ENCODE data around the gene MMS22L. TPM values are rescaled to one million over a fixed set of nuclear protein-coding genes. Genes with fewer than 3 reads are reported as not detected.

Gene MMS22L
- total RNA-seq, 2 experiments from 2014 or later = 41.3 to 50.9 TPM

DNA sequence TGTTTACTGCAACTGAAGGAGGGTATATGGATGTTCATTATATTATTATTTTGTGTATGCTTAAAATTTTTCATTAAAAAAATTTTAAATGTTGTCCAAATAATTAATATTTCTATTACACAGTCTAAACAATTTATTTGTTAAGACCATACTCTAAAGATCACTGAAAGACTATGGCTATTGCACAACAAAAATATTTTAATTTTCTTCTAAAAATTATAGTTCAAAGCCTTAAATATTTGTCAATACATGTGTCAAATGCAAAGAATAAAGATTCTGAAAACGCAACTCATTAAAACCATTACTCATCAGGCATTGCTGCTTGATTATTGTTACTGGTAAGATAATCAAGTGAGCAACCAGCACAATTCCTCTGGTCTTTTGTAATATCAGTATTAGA lies 2.2 kb downstream of the MMS22L start:
- no peaks in the 10 kb centered on the region for H3K9me3 Mint-ChIP-seq
- peak overlapping the region; percentile 88 for H3K4me3 Mint-ChIP-seq
- H3K36me3 Mint-ChIP-seq = peaks cover 31% of the 10 kb centered on the region
- H3K4me1 Mint-ChIP-seq = peaks cover 27% of the 10 kb centered on the region
- H3K27ac Mint-ChIP-seq = no peak overlapping the region
- no peak for DNase-seq
- no peaks in the 10 kb centered on the region for H3K27me3 Mint-ChIP-seq

DNA sequence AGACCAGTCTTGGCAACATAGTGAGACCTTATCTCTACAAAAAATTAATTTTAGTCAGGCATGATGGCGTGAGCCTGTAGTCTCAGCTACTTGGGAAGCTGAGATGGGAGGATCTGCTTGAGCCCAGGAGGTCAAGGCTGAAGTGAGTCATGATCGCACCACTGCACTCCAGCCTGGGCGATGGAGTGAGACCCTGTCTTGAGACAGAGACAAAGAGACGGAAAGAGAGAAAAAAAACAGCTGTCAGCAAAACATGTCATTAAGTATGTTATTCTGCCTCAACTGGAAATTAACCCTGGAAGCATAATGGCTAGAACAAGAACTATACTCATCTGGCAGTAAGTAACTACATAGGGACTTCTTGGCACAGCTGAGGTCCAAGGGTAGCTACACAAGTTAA lies 7.2 kb downstream of the MMS22L start:
- no peaks in the 10 kb centered on the region for H3K27me3 Mint-ChIP-seq
- no peaks in the 10 kb centered on the region for H3K9me3 Mint-ChIP-seq
- no peak overlapping the region for H3K4me3 Mint-ChIP-seq
- DNase-seq = no peak
- peaks cover 14% of the 10 kb centered on the region for H3K4me1 Mint-ChIP-seq
- peaks cover 45% of the 10 kb centered on the region for H3K36me3 Mint-ChIP-seq
- H3K27ac Mint-ChIP-seq = no peak overlapping the region

DNA sequence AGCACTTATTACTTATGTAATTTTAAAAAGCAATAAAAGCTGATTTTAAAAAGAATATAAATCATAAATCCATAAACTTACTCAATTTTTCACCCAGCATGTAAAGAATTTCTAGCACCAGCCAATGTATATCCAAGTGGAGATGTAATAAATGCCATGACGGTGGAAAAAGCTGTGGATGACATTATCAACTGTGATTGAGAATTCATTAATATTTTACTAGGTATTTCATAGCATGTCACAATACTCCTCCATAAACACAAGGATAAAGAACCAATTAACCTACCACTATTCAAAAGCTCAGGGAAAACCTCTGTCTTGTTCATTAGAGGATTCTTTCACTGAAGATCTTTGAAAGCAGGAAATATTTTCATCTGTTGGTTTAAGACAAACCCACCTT lies 13.2 kb downstream of the MMS22L start:
- Mint-ChIP-seq H3K27ac (no peak overlapping the region), H3K9me3 (peaks cover 6% of the 10 kb centered on the region), H3K4me1 (peaks cover 8% of the 10 kb centered on the region), H3K4me3 (no peak overlapping the region), H3K36me3 (peaks cover 45% of the 10 kb centered on the region), H3K27me3 (no peaks in the 10 kb centered on the region)
- DNase-seq = no peak

DNA sequence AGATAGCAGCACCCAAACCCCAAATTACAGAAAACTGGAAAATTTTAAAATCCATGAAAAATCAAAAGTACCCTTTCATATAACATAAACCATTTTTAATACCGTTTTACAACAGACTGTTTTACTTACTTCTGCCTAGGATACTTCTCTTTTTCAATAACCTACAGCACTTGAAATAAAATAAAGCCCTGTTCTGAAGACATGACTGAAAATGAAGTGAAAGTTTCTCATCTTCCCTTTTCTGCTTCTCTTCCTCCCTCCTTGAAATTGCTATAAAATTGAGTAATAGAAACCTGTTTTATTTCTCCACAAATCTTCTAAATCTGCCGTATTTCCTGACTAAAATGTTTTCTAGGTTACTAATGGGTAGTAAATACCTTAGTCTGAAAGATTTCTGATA lies 20.3 kb downstream of the MMS22L start:
- no peaks in the 10 kb centered on the region for H3K27me3 Mint-ChIP-seq
- H3K9me3 Mint-ChIP-seq = peaks cover 10% of the 10 kb centered on the region
- no peak overlapping the region for H3K27ac Mint-ChIP-seq
- no peak for DNase-seq
- peaks cover 62% of the 10 kb centered on the region for H3K36me3 Mint-ChIP-seq
- H3K4me3 Mint-ChIP-seq = no peak overlapping the region
- no peaks in the 10 kb centered on the region for H3K4me1 Mint-ChIP-seq

DNA sequence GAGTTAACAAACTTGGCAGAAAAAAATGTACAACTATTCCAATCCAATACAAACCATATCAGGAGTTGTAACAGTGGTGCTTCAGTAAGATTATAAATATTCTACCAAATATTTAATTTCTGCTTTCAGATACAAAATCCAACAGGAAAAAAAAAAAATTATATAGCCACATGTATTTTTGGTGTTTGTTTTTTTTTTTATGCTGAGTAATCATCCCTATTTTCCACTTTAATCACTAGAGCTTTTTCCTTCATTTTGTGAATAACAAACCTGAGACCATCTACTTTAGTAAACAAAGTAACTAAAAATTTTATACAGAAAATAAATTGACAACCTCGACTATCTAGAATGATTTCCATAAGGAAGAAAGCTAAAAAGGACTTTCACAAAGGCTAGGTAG lies 36.2 kb downstream of the MMS22L start:
- peaks cover 6% of the 10 kb centered on the region for H3K9me3 Mint-ChIP-seq
- H3K27ac Mint-ChIP-seq = no peak overlapping the region
- no peak overlapping the region for H3K4me3 Mint-ChIP-seq

DNA sequence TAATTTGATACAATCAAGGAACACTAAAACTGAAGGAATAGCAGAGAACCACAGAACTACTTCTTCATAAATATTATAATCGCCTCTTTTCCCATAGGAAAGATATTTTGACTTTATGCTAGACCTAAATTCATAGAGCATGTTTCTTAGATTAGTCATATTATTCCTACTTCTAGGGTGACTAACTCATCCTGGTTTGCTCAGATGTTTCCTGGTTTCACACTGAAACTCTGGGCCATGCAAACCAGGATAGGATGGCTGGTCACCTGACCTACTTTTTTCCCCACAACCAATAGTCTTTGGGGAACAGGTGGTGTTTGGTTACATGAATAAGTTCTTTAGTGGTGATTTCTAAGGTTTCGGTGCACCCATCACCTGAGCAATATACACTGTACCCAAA lies 42.8 kb downstream of the MMS22L start:
- H3K36me3 Mint-ChIP-seq = peaks cover 69% of the 10 kb centered on the region
- H3K27me3 Mint-ChIP-seq = no peaks in the 10 kb centered on the region
- no peak overlapping the region for H3K27ac Mint-ChIP-seq
- peaks cover 4% of the 10 kb centered on the region for H3K4me1 Mint-ChIP-seq
- DNase-seq = no peak
- no peak overlapping the region for H3K4me3 Mint-ChIP-seq
- peaks cover 8% of the 10 kb centered on the region for H3K9me3 Mint-ChIP-seq

More for the DNA sequence above, 36.2 kb downstream of the MMS22L start:
- Mint-ChIP-seq H3K36me3 (peaks cover 41% of the 10 kb centered on the region), H3K4me1 (no peaks in the 10 kb centered on the region), H3K27me3 (no peaks in the 10 kb centered on the region)
- no peak for DNase-seq

DNA sequence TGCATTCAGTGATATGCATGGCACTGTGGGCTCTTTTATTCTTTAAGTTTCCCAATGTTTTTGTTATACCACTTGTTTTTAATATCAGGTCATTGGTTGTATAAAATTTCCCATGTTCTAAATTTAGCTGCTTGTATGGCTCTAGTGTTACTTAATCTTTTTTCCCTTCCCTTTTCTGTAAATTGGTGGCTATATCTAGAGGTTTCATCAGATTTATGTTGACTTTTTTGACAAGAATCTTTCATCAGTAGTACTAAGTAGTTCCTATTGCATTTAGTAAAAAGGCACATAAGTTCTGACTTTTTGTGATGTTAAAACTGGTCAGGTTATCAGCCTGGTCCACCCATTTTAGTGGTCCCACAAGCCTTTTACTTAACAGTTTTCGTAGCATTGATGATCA lies 51.1 kb downstream of the MMS22L start:
- Mint-ChIP-seq H3K27me3 (no peaks in the 10 kb centered on the region), H3K36me3 (peaks cover 60% of the 10 kb centered on the region), H3K9me3 (no peaks in the 10 kb centered on the region), H3K4me1 (no peaks in the 10 kb centered on the region), H3K27ac (no peak overlapping the region), H3K4me3 (no peak overlapping the region)
- DNase-seq = no peak

DNA sequence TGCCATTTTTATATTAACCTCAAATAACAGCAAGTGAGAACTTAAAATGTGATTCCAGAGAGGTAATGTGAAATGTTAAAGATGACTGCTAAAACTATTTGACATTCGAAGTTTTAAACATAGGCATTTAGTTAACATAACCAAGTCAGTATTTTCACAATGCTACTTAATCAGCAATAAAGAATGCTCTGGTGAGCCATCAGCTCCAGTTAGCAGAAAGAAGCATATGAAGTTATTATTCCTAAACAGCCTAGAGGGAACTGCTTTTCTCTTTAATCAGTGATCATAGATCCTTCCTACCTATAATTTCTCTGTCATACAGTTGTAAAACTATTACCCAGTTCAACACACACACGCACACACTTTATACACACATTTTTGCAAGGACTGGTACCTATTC lies 60.1 kb downstream of the MMS22L start:
- Mint-ChIP-seq H3K4me3 (no peak overlapping the region), H3K36me3 (peaks cover 15% of the 10 kb centered on the region), H3K27me3 (no peaks in the 10 kb centered on the region), H3K9me3 (no peaks in the 10 kb centered on the region), H3K4me1 (no peaks in the 10 kb centered on the region), H3K27ac (no peak overlapping the region)
- no peak for DNase-seq

DNA sequence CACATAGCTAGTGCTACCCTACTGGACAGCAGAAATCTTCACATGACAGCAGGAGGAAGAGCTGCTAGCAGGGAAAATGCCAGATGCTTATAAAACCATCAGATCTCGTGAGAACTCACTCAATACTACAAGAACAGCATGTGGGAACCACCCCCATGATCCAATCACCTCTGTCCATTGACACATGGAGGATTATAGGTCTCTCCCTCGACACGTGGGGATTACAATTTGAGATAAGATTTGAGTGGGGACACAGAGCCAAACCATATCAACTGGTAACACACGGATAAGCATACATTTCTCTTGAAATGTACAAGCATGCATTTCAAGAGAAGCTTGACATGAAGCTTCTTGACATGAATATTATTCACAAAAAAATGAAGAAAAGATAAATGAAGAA lies 64.1 kb downstream of the MMS22L start:
- no peak overlapping the region for H3K27ac Mint-ChIP-seq
- H3K27me3 Mint-ChIP-seq = no peaks in the 10 kb centered on the region
- H3K4me1 Mint-ChIP-seq = peaks cover 4% of the 10 kb centered on the region

DNA sequence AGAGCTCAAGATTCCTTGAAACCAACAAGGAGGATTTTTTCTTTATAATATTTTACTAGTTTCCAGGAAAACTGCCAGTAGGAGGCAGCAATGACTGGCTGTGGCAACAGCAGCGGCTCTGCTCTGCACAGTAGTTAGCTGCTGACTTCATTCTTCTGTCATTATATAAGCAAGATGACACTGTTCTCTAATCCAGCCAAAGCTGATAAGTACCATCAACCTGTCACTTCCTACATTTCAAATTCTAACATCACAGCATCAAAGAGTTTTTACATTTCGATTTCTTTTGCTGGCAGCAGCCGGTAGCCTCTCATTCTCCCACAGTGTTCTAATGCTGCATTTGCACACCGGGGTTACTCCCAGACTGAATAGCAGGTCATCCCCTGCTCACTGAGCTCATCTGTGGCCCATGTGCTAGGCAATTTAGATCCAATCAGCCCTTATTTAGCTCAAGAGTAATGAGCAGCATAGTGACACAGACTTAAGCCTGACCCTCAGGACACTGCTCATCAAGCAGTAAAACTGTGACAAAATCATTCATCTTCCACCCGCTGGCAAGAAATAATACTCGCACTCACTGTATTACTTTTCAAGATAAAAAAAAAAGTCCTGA lies 67.8 kb downstream of the MMS22L start:
- no peak for DNase-seq
- peaks cover 6% of the 10 kb centered on the region for H3K4me1 Mint-ChIP-seq
- no peak overlapping the region for H3K4me3 Mint-ChIP-seq
- H3K27ac Mint-ChIP-seq = no peak overlapping the region
- H3K27me3 Mint-ChIP-seq = no peaks in the 10 kb centered on the region
- H3K36me3 Mint-ChIP-seq = peaks cover 18% of the 10 kb centered on the region
- H3K9me3 Mint-ChIP-seq = no peaks in the 10 kb centered on the region

More for the DNA sequence above, 64.1 kb downstream of the MMS22L start:
- Mint-ChIP-seq H3K36me3 (peaks cover 10% of the 10 kb centered on the region), H3K4me3 (no peak overlapping the region), H3K9me3 (no peaks in the 10 kb centered on the region)
- DNase-seq = no peak

DNA sequence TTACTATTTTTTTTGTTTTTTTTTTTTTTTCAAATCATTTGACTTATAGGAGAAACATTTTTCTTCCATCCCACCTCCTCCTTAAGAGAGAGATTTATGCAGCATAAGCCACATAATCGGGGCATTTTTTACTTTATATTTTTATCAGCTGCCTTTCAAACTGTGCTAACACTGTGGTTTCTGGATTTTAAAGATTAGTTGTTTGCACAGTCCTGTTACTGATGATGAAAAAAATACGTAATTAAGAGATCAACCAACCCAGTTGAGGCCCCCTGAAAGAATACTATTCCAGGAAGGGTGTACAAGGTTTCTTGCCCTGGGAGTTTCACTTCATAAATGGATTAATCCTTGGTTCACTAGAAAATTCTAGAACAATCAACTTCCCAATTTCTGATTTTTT lies 68.3 kb downstream of the MMS22L start:
- peaks cover 6% of the 10 kb centered on the region for H3K4me1 Mint-ChIP-seq
- peaks cover 17% of the 10 kb centered on the region for H3K36me3 Mint-ChIP-seq
- H3K4me3 Mint-ChIP-seq = no peak overlapping the region
- no peaks in the 10 kb centered on the region for H3K9me3 Mint-ChIP-seq
- no peaks in the 10 kb centered on the region for H3K27me3 Mint-ChIP-seq
- DNase-seq = no peak
- H3K27ac Mint-ChIP-seq = no peak overlapping the region

DNA sequence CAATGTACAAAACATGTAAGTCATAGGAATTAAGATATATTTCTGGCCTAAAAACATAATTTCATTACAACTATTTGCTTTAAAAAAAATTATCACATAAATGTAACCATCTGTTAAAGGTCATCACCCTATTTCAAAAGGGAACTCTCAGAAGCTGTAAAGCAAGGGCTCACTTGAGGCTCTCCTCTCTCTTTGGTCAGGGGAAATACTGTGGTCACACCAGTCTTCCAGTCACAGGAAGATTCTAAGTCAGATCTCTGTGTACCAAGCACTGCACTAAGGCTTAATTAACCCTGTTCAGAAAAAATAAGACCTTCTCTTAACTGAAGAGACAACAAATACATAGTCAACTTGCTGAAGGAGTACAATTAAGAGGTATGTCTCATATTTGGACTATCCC lies 75.6 kb downstream of the MMS22L start:
- H3K4me3 Mint-ChIP-seq = no peak overlapping the region
- H3K27me3 Mint-ChIP-seq = no peaks in the 10 kb centered on the region
- peaks cover 12% of the 10 kb centered on the region for H3K36me3 Mint-ChIP-seq
- H3K4me1 Mint-ChIP-seq = peaks cover 9% of the 10 kb centered on the region
- no peaks in the 10 kb centered on the region for H3K9me3 Mint-ChIP-seq
- no peak for DNase-seq
- H3K27ac Mint-ChIP-seq = no peak overlapping the region

DNA sequence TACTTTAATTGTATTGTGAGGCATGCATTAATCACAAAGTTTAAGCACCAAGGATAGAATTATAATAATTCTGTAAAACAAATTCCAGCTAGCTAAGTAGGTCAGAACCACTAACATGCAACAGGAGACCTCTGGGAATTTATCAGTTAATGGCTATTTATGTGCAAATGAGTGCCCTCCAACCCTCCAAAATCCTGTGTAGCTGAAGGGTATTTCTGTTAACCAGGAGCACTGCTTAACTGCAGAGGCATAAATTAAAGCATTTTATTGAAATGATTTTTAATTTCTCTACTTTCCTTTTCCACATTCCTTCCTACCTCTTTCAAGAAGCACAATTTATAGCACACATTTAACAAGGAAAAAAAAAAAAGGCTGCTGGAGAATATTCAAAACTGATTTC lies 77.0 kb downstream of the MMS22L start:
- Mint-ChIP-seq H3K27ac (no peak overlapping the region), H3K4me3 (no peak overlapping the region), H3K4me1 (peaks cover 9% of the 10 kb centered on the region), H3K36me3 (peaks cover 10% of the 10 kb centered on the region), H3K27me3 (no peaks in the 10 kb centered on the region), H3K9me3 (no peaks in the 10 kb centered on the region)
- DNase-seq = no peak

DNA sequence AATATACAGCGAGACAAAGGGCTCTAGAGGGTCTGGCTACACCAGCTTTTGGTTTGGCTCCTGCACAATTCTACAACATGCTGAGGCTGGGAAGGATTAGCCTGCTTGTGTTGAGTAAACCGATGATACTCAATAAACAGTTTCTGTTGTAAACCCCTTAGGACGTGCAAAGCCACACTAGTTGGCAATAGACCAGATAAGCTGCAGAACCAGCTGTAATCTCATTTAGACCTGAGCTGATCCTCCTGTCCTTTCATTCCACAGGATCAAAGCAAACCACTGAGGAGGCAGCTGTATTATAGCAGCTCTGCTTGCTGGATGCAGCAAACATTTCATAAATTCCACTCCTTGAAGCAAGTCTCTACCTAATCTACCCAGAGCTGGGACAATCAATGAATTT lies 79.7 kb downstream of the MMS22L start:
- H3K27me3 Mint-ChIP-seq = no peaks in the 10 kb centered on the region
- H3K4me3 Mint-ChIP-seq = no peak overlapping the region
- H3K9me3 Mint-ChIP-seq = no peaks in the 10 kb centered on the region
- H3K27ac Mint-ChIP-seq = no peak overlapping the region
- H3K36me3 Mint-ChIP-seq = peaks cover 12% of the 10 kb centered on the region
- no peak for DNase-seq
- H3K4me1 Mint-ChIP-seq = peaks cover 7% of the 10 kb centered on the region

DNA sequence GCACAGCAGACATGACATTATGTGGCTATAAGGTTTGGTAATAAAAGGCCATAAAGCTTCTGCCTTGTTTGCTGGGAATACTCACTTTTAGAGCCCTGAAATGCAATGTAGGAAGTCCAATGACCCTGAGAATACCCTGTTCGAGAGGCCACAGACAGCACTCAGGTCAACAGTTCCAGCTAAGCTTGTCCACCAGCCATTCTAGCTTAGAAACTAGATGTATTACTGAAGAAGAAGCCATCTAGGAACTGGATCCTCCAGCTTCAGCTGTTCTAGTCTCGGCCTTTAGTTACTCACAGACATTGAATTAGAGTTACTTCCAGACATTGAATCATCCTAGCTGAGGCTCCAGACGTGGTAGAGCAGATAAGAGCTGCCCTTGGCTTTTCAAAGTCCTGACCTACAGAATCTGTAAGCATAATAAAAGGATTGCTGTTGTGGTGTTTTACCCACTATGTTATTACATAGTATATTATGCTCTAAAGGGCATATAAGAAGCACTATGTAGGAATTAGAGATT lies 84.9 kb downstream of the MMS22L start:
- Mint-ChIP-seq H3K27ac (no peak overlapping the region), H3K36me3 (peaks cover 20% of the 10 kb centered on the region), H3K4me3 (no peak overlapping the region), H3K27me3 (no peaks in the 10 kb centered on the region), H3K9me3 (no peaks in the 10 kb centered on the region), H3K4me1 (peaks cover 2% of the 10 kb centered on the region)
- DNase-seq = no peak

DNA sequence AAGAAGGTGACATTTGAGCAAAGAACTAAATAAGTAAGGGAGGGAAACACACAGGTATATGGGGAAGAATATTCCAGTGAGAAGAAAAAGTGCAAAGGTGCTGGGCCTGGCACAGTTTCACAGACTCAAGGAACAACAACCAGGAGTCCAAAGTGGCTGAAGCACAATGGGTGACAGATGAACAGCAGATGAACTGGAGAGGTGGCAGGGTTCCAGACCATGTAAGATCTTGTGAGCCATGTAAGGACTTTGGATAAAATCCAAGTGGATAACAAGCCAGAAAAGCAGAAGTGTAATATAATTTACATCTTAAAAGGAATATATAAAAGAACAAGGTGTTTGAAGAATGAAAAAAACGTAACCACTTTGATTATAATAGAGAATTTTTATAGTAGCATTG lies 87.9 kb downstream of the MMS22L start:
- no peak overlapping the region for H3K27ac Mint-ChIP-seq
- no peak for DNase-seq
- no peaks in the 10 kb centered on the region for H3K27me3 Mint-ChIP-seq
- peaks cover 17% of the 10 kb centered on the region for H3K36me3 Mint-ChIP-seq
- H3K4me3 Mint-ChIP-seq = no peak overlapping the region
- H3K4me1 Mint-ChIP-seq = peaks cover 5% of the 10 kb centered on the region
- no peaks in the 10 kb centered on the region for H3K9me3 Mint-ChIP-seq

Measured in activated naive CD8-positive, alpha-beta T cell treated with anti-CD3 and anti-CD28 coated beads for 36 hours (primary cell).